Calu3 (cell line): ENCODE measurements around the gene HMOX2. TPM values are rescaled to one million over a fixed set of nuclear protein-coding genes. Genes with fewer than 3 reads are reported as not detected.

ENCODE experiments used
- BruUV-seq: library from RNA; stranded (reverse); fragments of 400-500 nt; replicated peaks from 2 replicates; lab custom pipeline; 2021; lab: Mats Ljungman, UMichigan
- CTCF ChIA-PET: fragments of 300-600 bp; sonication (Branson Sonifier 250); formaldehyde crosslinking; loops from one replicate; lab custom pipeline; 2022; ENCODE audit warnings: antibody characterized with exemption; lab: Charles Lee
- DNase-seq: peaks from one replicate; pipeline ENCODE4 v3.0.0; 2022
- H3K27ac Mint-ChIP-seq: one replicate; pipeline ENCODE4 v1.8.0; 2022; ENCODE audit warnings: mixed read lengths; ENCODE audit not compliant: unreplicated experiment
- H3K27me3 Mint-ChIP-seq: one replicate; pipeline ENCODE4 v1.8.0; 2022; ENCODE audit warnings: mixed read lengths; ENCODE audit not compliant: unreplicated experiment
- H3K36me3 Mint-ChIP-seq: one replicate; pipeline ENCODE4 v1.8.0; 2022; ENCODE audit warnings: mild to moderate bottlenecking, moderate library complexity, mixed read lengths; ENCODE audit not compliant: insufficient read depth, unreplicated experiment
- H3K4me1 Mint-ChIP-seq: one replicate; pipeline ENCODE4 v1.8.0; 2022; ENCODE audit warnings: mild to moderate bottlenecking, low read depth, mixed read lengths; ENCODE audit not compliant: unreplicated experiment
- H3K4me3 Mint-ChIP-seq: one replicate; pipeline ENCODE4 v1.8.0; 2022; ENCODE audit warnings: mild to moderate bottlenecking, low read depth, moderate library complexity, mixed read lengths; ENCODE audit not compliant: unreplicated experiment
- H3K9me3 Mint-ChIP-seq: one replicate; pipeline ENCODE4 v1.8.0; 2022; ENCODE audit warnings: low read depth, mixed read lengths; ENCODE audit not compliant: unreplicated experiment
- intact Hi-C: fragments of 100-400 bp; cut with micrococcal nuclease; formaldehyde crosslinking; loops from one replicate; pipeline ENCODE4 v1.10.0; 2022; ENCODE audit not compliant: unreplicated experiment
- total RNA-seq: library from RNA; stranded (reverse); gene quantifications from 2 replicates; pipeline ENCODE4 v1.2.3, GENCODE V29; 2022
- TF ChIP-seq, protein P1 (sequence below): fragments of 200-600 bp; IDR thresholded peaks from one replicate; pipeline ENCODE4 v1.8.0; 2022; ENCODE audit warnings: antibody characterized with exemption; ENCODE audit not compliant: unreplicated experiment

The HMOX2 gene
- total RNA-seq, 1 experiment from 2014 or later = 79.2 TPM

- Mint-ChIP-seq H3K9me3 (no peaks in the 10 kb centered on the region), H3K36me3 (peaks cover 81% of the 10 kb centered on the region), H3K27ac (no peak overlapping the region), H3K27me3 (no peaks in the 10 kb centered on the region), H3K4me1 (no peaks in the 10 kb centered on the region), H3K4me3 (no peak overlapping the region)
- CTCF ChIA-PET = no interaction called here
- BruUV-seq = no TSS peak
- intact Hi-C loops = no loop called here
- no peak for DNase-seq
- TF ChIP-seq, protein P1, sequence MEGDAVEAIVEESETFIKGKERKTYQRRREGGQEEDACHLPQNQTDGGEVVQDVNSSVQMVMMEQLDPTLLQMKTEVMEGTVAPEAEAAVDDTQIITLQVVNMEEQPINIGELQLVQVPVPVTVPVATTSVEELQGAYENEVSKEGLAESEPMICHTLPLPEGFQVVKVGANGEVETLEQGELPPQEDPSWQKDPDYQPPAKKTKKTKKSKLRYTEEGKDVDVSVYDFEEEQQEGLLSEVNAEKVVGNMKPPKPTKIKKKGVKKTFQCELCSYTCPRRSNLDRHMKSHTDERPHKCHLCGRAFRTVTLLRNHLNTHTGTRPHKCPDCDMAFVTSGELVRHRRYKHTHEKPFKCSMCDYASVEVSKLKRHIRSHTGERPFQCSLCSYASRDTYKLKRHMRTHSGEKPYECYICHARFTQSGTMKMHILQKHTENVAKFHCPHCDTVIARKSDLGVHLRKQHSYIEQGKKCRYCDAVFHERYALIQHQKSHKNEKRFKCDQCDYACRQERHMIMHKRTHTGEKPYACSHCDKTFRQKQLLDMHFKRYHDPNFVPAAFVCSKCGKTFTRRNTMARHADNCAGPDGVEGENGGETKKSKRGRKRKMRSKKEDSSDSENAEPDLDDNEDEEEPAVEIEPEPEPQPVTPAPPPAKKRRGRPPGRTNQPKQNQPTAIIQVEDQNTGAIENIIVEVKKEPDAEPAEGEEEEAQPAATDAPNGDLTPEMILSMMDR = no peak
Observed at GRCh38 chr16:4442371-4442770, 33.8 kb upstream of the HMOX2 start.

GRCh38 chr16:4443271-4443670 is 32.9 kb upstream of the HMOX2 start:
- Mint-ChIP-seq H3K9me3 (no peaks in the 10 kb centered on the region), H3K4me1 (no peaks in the 10 kb centered on the region), H3K4me3 (no peak overlapping the region), H3K27ac (no peak overlapping the region), H3K36me3 (peaks cover 81% of the 10 kb centered on the region), H3K27me3 (no peaks in the 10 kb centered on the region)
- TF ChIP-seq, protein P1 = no peak
- CTCF ChIA-PET = no interaction called here
- intact Hi-C loops = no loop called here
- BruUV-seq = no TSS peak
- no peak for DNase-seq

- no peak overlapping the region for H3K4me3 Mint-ChIP-seq
- H3K36me3 Mint-ChIP-seq = peaks cover 83% of the 10 kb centered on the region
- CTCF ChIA-PET = no interaction called here
- intact Hi-C loops = no loop called here
- no peaks in the 10 kb centered on the region for H3K27me3 Mint-ChIP-seq
- DNase-seq = no peak
- BruUV-seq = no TSS peak
- TF ChIP-seq, protein P1 = no peak
- no peaks in the 10 kb centered on the region for H3K4me1 Mint-ChIP-seq
- H3K9me3 Mint-ChIP-seq = no peaks in the 10 kb centered on the region
- no peak overlapping the region for H3K27ac Mint-ChIP-seq
Observed at GRCh38 chr16:4443986-4444385, 32.2 kb upstream of the HMOX2 start.

GRCh38 chr16:4450430-4450829 is 25.8 kb upstream of the HMOX2 start:
- Mint-ChIP-seq H3K27ac (no peak overlapping the region), H3K4me3 (no peak overlapping the region), H3K9me3 (no peaks in the 10 kb centered on the region), H3K36me3 (peaks cover 81% of the 10 kb centered on the region), H3K4me1 (no peaks in the 10 kb centered on the region), H3K27me3 (no peaks in the 10 kb centered on the region)
- BruUV-seq = no TSS peak
- intact Hi-C loops = no loop called here
- DNase-seq = no peak
- CTCF ChIA-PET = no interaction called here
- TF ChIP-seq, protein P1 = no peak
